Retina (tissue), 1 donor: ENCODE data around the gene RNF17.
"Not testable (repeated sequence)": the region's sequence is repeated elsewhere in the genome, so short reads cannot be mapped to it uniquely, and the experiment has no call there.

Experiments used
- DNase-seq: peaks from one replicate; pipeline ENCODE4 v3.0.0-alpha.2; 2016

Gene RNF17

DNA sequence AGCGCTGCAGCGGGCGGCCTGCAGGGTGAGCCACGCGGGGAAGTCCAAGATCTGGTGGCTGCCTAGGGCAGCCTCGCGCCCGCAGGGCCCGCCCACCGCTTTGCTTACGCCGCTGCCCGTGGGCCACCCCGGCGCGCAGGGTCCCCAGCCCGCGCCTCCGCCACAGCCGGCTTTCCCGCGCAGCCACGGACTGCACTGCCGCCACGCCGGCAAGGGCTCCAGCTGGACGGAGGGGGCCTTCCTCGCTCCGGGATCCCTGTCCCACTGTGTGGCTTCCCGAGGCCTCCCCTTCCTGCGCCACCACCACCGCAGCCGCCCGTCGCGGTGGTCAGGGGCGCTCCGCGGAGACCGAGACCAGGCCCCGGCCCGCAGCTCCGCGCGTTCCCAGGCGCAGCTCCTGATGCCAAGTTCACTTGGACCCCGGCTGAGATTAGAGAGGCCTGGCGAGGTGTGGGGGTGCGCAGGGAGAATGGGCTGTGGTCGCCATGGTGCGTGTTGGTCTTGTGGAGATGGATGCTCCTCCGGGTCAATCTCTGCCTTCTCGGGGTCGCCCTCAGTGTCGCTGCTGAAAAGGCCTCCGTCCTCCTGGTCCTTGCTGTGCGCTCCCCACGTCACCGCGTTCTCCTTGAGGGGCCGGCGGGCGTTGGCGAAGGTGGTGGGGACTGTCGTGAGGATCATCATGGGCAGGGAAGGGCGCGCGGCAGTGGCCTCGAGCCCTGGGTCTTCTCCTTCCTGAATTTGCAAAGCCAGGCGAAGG, 17.9 kb upstream of the RNF17 start:
- DNase-seq = peak; percentile 80

DNA sequence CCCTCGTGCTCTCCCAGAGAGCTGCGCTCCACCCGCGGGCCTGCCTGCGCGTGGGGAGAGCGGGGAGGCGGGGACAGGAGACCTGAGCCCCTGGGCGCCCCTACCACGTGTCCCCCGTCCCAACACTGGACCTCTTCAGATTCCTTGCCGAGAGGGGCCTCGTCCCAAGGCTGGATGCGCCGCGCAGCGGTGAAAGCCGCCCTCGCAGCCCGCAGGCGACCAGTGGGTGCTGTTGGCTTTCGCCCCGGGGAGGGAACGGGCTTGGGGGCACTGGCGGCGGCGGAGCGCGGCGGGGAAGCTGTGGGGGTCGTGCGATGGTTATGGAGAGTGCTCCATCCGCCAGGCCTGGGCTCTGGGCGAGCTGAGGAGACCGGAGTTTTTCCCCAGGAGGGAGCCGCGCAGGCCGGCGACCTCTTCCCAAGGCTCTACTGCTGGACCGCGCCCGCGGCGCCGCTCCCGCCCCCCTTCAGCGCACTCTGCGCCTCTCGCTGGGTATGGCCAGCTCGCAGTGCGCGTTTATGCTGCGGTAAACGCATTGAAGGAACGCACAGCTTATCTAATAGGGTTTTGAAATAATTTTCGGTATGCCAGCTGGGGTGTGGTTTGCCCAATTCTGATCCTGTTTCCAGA, 17.2 kb upstream of the RNF17 start:
- DNase-seq = peak; percentile 81

DNA sequence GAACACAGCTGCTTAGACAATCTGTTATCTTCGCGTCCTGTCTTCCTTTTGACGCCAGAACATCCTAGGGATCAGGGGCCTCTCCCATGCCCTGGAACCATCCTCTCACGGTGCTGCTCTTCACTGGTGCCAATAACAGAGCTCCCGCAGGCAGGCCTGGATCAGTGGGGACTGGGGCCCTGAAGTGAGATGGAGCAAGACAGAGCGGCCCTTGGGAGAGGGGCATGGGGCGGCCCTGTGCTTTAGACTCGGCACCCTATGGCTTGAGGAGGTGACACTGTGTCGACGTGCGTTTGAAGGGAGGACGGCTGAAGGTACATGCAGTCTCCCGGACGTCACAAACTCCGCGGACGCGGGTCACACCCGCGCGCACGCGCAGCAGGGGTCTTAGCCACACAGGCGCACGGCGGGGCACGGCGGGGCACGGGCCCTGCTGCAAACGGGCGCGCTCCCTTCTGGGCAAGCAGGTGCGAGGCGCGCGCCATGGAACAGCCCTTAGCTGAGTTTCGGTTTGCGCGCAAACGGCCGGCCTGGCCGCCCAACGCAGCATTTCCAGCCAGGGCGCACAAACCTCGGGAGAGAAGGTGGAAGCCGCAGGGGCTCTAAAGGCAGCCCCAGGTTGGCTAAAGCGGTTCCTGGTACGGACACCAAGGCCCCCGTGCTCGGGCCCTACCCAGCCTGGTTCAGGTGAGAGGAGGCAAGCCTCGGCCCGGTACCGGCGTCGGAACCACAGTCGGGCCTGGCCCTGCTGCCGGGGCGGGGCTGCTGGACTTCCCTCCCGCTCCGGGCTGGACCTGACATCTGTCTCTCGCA, 16.5 kb upstream of the RNF17 start:
- DNase-seq = peak; percentile 80

DNA sequence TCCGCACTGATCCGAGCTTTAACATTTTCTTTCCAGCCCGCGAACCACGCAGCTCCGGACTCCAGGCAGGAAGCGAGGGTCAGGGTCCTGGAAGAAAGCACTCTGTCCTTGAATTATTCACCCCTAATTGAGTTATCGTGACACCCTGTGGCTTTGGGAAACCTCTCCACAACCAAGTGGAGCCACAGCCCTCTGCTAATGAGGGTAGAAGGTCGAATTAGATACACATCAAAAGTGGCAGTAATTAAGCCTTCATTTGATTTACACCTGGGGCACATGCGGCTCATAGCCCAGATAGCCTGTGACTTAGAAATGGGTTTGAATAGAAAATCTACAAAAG, 15.9 kb upstream of the RNF17 start:
- no peak for DNase-seq

DNA sequence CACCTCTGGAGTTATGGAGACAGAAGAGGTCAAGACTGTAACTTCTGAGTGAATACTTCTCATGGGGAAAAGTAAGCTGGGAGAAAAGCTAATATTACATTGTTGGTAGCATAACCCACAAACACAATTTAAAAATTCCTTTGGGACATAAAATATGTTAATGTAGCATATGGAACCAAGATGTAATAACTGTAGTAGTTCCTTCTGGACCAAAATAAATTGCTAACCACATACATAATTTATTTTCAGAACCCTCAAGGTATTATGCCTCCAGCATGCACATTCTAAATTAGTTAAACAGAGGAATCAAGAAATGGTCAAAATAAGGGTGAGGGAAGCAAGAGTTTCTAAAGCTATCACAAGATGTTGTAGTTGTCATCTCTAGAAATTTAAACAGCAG, 4.8 kb upstream of the RNF17 start:
- DNase-seq = no peak

DNA sequence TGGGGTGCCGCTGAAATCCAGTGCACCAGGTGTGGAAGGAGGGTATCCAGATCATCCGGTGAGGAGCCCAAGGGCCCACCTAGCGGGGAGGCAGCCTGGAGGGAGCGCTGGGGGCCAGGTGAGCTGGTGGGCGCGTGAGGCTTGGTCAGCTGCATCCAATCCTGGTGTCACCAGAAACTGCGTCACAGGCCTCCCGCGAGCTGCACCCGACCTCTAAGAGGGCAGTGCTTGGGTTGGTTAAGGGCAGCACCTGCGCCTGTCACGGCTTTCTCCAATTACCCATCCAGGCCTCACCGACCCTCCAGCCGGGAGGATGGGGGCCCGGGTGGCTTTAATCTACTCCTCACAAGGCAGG, 284 bp downstream of the RNF17 start:
- DNase-seq = no peak

DNA sequence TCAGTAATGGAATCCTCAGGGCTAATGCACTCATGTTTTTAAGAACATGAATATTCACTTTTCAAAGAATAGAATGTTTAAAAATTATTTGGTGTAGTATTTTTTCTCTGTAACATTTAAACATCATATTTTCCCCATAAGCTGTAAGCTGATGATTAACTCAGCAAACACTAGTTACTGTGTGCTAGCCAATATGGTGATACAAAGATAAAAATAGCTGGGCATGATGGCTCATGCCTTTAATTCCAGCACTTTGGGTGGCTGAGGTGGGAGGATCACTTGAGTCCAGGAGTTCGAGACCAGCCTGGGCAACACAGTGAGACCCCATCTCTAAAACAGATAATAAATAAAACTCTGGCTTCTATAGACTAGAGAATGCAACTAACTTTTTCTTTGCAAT, 13.2 kb downstream of the RNF17 start:
- DNase-seq = no peak

DNA sequence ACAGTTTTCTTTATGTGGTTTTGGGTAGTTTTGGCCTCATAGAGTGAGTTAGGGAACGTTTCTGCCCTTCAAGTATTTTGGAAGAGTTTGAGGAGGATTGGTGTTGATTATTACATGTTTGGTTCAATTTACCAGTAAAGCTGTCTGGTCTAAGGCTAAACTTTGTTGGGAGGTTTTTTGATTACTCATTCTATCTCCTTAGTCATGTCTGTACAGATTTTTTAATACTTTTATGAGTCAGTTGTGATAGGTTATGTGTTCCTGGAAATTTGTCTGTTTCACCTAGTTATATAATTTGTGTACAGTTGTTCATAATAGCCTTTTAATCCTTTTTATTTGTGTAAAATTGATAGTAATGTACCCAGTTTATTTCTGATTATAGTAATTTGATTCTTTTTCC, 20.4 kb downstream of the RNF17 start:
- DNase-seq = no peak

DNA sequence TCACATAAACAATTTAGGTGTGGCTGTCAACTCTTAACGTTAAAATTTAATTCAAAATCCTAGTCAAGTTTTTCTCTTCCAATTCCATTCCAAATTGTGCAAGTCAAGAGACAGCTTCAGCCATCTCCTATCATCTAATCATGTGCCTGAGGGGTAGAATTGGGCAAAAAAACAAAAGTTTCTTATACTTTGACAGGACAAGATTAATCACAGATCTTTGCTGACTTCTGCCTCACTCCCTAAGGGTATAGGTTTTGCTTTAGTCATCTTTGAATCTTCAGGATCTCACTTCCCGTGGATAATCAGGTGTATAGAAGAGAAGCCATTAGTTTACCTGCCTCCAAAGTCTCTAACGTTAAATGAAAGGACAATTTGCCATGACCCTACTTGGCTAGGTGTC, 24.6 kb downstream of the RNF17 start:
- DNase-seq = no peak

DNA sequence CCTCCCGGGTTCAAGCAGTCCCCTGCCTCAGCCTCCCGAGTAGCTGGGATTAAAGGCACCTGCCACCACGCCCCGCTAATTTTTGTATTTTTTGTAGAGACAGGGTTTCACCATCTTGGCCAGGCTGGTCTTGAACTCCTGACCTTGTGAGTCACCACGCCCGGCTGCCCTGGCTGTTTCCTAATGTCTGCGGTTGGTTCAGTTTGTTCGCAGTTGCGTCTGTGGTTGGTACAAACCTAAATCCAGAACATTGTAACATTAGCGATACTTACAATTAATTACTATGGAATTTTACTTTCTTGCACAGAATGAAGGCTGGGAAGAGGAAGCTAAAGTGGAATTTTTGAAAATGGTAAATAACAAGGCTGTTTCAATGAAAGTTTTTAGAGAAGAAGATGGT, 38.1 kb downstream of the RNF17 start:
- no peak for DNase-seq

DNA sequence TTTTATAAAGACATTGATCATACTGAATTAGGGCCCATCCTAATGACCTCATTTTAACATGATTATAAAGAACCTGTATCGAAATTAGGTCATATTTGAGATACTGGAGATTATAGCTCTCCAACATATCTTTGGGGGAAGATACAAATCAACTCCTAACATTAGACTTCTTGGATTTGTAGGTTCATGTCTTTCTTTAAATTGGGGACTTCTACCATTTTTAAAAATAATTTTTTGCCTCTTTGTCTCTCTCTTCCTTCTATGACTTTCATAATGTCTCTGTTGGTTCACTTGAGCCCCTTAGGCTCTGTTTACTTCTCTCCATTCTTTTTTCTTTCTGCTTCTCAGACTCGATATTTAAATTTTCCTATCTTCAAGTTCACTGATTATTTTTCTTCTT, 57.2 kb downstream of the RNF17 start:
- no peak for DNase-seq

DNA sequence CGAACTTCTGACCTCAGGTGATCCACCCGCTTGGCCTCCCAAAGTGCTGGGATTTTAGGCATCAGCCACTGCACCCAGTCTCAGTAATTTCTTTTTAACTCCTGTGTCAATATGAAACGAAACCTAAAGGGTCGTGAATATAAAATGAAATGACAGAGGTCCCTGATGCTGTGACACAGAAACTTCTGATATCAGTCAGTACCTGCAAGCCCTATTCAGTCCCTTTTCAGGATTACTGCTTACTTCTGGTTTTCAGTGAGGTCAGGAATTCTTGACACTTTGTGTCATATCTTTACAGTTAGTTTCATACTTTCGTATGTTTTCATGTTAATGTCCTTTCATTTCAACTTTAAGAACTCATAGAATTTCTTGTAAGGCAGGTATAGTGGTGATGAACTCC, 58.7 kb downstream of the RNF17 start:
- DNase-seq = no peak

DNA sequence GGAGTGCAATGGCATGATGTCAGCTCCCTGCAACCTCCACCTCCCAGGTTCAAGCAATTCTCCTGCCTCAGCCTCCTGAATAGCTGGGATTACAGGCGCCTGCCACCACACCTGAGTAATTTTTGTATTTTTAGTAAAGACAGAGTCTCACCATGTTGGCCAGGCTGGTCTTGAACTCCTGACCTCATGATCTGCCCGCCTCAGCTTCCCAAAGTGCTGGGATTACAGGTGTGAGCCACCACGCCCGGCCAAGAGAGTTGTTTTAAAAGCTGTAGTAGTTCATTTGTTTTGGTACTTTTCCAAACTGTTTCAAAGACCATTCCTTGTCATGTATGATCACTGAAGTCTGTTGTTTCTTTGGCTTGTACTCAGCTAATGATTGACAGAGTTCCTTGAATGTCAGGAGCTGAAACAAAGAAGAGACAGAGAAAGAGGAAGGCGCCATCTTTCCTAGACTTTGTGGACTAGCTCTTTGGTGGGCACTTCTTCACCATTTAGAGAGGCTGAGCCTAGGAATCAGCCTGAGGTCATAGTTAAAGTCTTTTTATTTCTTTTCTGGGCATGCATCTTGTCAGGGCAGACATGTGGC, 59.2 kb downstream of the RNF17 start:
- DNase-seq = not testable (repeated sequence)

DNA sequence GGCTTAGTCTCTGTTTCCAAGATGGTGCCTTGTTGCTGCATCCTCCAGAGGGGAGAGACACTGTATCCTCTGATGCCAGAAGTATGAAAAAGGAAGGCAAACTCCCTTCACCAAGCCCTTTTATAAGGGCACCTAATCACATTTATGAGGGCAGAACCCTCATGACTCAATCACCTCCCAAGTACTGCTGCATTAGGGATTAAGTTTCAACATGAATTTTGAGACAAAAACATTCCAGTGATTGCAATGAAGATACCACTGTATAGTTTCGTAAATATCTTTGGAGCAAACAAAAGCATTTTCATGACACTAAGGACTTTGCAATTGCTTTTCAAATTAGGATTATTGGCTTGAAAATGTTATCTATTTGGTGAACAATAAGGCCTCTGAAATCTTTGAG, 63.8 kb downstream of the RNF17 start:
- DNase-seq = no peak

DNA sequence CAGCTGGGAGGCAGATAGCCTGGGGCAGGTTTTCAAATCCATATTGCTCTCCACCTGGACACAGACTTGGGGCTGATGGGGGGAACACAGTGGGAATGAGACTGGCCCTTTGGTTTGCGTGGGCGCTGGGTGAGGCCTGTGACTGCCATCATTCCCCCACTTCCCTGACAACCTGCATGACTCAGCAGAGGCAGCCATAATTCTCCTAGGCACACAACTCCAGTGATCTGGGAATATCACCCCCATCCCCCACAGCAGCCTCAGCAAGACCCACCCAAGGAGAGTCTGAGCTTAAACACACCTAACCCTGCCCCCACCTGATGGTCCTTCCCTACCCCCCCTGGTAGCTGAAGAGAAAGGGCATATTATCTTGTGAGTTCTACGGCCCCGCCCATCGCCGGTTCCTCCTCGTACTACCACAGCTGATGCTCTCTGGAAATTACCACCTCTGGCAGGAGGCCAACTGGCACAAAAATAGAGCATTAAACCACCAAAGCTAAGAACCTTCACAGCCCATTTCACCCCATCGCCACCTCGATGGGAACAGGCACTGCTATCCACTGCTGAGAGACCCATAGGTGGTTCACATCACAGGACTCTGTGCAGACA, 71.0 kb downstream of the RNF17 start:
- DNase-seq = no peak

DNA sequence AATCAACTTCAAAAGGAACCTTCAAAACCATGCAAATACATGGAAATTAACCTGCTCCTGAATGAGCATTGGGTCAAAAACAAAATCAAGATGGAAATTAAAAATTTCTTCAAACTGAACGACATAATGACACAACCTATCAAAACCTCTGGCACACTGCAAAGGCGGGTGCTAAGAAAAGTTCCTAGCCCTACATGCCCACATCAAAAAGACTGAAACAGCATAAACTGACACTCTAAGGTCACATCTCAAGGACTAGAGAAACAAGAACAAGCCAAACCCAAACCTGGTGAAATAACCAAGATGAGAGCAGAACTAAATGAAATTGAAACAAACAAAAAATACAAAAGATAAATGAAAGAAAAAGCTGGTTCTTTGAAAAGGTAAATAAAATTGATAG, 73.6 kb downstream of the RNF17 start:
- DNase-seq = not testable (repeated sequence)

DNA sequence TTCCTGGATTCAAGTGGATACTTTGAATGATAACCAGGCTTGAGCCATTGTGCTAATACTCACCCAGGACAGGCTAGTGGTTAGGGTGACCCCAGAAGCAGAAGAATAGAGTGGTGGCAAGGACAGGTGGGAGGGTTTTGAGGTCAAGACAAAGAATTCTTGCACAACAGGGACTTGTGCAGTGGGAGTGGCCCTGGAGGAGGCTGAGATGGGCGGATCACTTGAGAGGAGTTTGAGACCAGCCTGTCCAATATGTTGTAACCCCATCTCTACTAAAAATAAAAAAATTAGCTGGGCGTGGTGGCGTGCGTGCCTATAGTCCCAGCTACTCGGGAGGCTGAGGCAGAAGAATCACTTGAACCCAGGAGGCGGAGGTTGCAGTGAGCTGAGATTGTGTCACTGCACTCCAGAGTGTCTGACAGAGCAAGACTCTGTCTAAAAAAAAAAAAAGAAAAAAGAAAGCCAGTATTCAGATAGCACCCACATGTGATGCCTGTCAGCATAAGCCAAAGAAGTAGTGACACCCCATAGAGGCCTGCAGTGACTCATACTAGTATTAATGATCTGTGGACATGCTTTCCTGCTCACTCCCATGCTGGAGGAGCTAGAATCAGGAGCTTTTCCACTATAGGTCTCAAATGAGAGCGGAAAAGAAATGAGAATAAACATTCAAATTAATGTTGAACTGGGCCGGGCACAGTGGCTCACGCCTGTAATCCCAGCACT, 78.7 kb downstream of the RNF17 start:
- no peak for DNase-seq

DNA sequence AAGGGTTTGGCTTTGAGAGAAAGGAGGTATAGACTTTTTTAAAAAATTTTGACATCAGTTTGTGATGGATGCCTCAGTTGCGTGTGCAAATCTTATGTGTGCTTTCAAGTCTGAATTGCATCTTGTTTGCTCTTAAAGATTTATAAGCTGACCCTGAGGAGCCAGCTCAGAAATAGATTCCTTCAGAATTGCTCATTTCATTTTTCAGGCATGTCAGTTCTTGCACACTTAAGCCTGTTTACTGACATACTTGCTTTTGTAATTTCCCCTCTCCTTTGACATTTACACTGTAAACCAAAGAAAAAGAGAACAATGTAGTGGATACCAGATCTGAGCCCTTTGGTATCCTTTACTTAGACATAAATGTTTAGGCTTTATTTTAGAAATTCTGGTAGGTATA, 87.6 kb downstream of the RNF17 start:
- no peak for DNase-seq

DNA sequence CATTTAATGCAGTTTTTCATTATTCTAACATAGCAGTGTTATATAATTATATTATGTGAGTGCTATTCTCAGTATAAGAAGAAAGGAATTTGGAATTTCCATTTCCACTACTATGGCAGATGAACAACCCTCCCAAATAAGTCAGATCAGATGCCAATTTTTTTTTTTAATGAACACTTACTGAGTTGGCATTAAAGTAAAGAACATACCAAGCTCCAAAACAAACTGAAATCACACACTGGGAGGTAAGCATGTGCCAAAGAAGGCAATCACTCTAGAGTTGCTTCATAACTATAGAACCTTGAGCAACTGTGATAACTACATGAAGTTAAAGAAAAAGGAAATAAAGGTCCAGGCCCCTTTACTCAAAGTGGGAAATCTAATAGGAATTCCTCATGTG, 90.3 kb downstream of the RNF17 start:
- DNase-seq = no peak

DNA sequence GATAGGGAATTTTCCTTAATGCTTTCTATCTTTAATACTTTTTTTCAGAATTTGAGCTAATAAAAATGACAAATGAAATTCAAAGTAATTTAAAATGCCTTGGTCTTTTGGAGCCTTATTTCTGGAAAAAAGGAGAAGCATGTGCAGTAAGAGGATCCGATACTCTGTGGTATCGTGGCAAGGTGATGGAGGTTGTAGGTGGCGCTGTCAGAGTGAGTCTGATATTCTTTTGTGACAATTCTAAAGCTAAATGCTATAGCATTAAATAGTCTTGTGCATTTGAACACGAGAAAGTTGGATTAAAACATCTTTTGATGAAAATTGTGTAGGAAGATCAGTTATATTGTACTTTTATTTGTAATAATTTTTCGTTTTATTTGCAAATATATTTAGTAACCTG, 95.0 kb downstream of the RNF17 start:
- DNase-seq = no peak

DNA sequence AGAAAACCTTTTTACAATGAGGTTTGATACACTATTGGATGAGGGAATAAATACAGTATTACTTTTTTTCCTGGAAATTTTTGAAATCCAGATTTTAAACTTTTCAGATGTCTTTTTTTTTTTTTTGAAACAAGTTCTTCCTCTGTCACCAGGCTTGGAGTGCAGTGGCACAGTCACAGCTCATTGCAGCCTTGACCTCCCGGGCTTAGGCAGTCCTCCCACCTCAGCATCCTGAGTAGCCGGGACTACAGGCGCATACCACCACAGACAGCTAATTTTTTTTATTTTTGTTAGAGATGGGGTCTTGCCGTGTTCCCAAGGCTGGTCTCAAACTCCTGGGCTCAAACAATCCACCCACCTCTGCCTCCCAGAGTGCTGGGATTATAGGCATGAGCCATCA, 96.8 kb downstream of the RNF17 start:
- DNase-seq = no peak

DNA sequence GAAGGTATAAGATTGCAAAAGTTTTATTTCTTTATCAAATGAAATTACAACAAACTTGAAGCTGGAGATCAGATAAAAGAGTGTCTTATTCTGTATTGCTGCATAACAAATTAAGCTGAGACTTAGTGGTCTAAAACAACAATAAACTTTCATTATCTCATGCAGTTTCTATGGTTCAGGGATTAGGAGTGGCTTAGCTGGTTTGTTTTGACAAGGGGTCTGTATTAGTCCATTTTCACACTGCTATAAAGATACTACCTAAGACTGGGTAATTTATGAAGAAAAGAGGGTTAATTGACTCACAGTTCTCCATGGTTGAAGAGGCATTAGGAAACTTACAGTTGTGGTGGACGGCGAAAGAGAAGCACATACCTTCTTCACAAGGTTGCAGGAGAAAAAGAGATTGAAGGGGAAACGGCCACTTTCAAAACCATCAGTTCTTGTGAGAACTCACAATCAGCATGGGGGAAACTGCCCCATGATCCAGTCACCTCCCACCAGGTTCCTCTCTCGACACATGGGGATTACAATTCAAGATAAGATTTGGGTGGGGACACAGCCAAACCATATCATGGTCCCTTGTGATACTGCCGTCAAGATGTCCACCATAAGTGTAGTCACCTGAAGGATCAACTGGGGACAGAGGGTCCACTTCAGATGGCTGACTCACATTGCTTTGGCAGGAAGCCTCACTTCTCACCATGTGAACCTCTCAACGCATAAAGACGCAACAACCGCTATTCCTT, 97.8 kb downstream of the RNF17 start:
- DNase-seq = no peak
